Testis (tissue), 3 donors: Measurements from ENCODE around the gene MAGOHB. TPM values are rescaled to one million over a fixed set of nuclear protein-coding genes. Genes with fewer than 3 reads are reported as not detected.

Experiments
- DNase-seq: peaks from one replicate; pipeline ENCODE4 v3.0.0-alpha.2; 2019
- H3K27ac ChIP-seq, 2 donors: fragments of 200-600 bp; sonication (generic); one replicate each; pipeline ENCODE4 v1.5.1; 2019
- H3K27me3 ChIP-seq: fragments of 200-600 bp; sonication (generic); one replicate; pipeline ENCODE4 v1.5.1; 2019
- H3K36me3 ChIP-seq: fragments of 200-600 bp; sonication (generic); one replicate; pipeline ENCODE4 v1.5.1; 2017; ENCODE audit warnings: low read depth; ENCODE audit errors: missing control alignments
- H3K4me1 ChIP-seq: fragments of 200-600 bp; sonication (generic); one replicate; pipeline ENCODE4 v1.5.1; 2019
- H3K4me3 ChIP-seq, 2 donors: fragments of 200-600 bp; sonication (generic); one replicate each; pipeline ENCODE4 v1.5.1; 2017 to 2019
- H3K9me3 ChIP-seq: fragments of 200-600 bp; sonication (generic); one replicate; pipeline ENCODE4 v1.5.1; 2017
- CTCF ChIP-seq, 3 experiments: fragments of 450-650 bp in 2 of 3; fragments of 200-600 bp in 1 of 3; sonication (generic) in 1 of 3; IDR thresholded peaks; one replicate each; pipeline ENCODE4 v1.5.1; 2016 to 2019; ENCODE audit warnings: antibody characterized with exemption in 3 of 3, mild to moderate bottlenecking in 2 of 3, moderate library complexity in 1 of 3
- POLR2A ChIP-seq: fragments of 450-650 bp; IDR thresholded peaks from one replicate; pipeline ENCODE4 v1.6.1; 2017; ENCODE audit warnings: antibody characterized with exemption, mild to moderate bottlenecking, moderate library complexity
- WGBS, 2 donors: methylation state at CpG; one replicate each; pipeline ENCODE4 v1.1.5; 2018; 5-methylcytosine and 5-hydroxymethylcytosine counted together
- intact Hi-C: fragments of 100-400 bp; cut with DNase I; formaldehyde crosslinking; loops from one replicate; pipeline ENCODE4 v1.15.1; 2023; ENCODE audit warnings: low total_unique reads
- polyA plus RNA-seq: library from polyadenylated mRNA; stranded (reverse); fragments of 350-450 nt; fragmentation: Illumina TruSeq; extraction: RNeasy Lipid Tissue Mini Kit (QIAGEN cat#74804); gene quantifications from one replicate; pipeline ENCODE4 v1.2.3, GENCODE V29; 2014; ENCODE audit warnings: low read depth, low replicate concordance; ENCODE audit not compliant: insufficient read depth
- total RNA-seq, 2 donors: library from RNA; depleted of rRNA; stranded (reverse); fragments of >200 nt; gene quantifications; one replicate each; pipeline ENCODE4 v1.2.3, GENCODE V29; 2016

MAGOHB gene
- total and polyA plus RNA-seq, 3 donors from 2014 or later = 16.1 to 20.5 (median 16.7) TPM

DNA sequence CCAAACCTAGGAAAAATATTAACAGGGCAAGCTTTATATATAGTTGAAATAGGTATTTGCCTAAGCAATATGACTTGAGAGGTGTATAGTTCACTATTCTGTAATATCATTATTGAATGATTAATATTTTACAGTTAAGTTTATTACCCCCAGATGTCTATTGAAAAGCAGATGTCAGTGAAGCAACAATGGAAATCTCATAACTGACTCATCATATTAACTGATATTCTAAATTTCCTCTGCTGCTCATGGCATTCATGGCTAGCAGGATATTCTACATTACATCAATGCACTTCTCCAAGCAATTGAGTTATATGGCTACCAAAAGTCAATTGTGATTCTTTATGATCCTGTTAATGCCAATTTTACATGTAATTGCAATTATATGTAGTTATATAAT is 9.7 kb upstream of the MAGOHB start:
- no peaks in the 10 kb centered on the region for H3K36me3 ChIP-seq
- H3K9me3 ChIP-seq = no peaks in the 10 kb centered on the region
- no peak overlapping the region for H3K27ac ChIP-seq
- no peak overlapping the region for H3K4me3 ChIP-seq
- no peak for TF ChIP-seq POLR2A
- DNase-seq = no peak
- H3K4me1 ChIP-seq = no peaks in the 10 kb centered on the region
- intact Hi-C loops = no loop called here
- H3K27me3 ChIP-seq = no peaks in the 10 kb centered on the region

GRCh38 chr12:10621278-10621677 is 7.9 kb upstream of the MAGOHB start:
- Histone ChIP-seq H3K4me1 (no peaks in the 10 kb centered on the region), H3K27ac (no peak overlapping the region), H3K4me3 (no peak overlapping the region), H3K27me3 (no peaks in the 10 kb centered on the region), H3K36me3 (no peaks in the 10 kb centered on the region), H3K9me3 (no peaks in the 10 kb centered on the region)
- no peak for DNase-seq
- intact Hi-C loops = no loop called here
- 80 to 85% methylated on average over 1 of the region's 1 CpG for WGBS, 2 donors
- TF ChIP-seq POLR2A (no peak), CTCF (IDR thresholded peaks at IDR 0.05) (no peak)

DNA sequence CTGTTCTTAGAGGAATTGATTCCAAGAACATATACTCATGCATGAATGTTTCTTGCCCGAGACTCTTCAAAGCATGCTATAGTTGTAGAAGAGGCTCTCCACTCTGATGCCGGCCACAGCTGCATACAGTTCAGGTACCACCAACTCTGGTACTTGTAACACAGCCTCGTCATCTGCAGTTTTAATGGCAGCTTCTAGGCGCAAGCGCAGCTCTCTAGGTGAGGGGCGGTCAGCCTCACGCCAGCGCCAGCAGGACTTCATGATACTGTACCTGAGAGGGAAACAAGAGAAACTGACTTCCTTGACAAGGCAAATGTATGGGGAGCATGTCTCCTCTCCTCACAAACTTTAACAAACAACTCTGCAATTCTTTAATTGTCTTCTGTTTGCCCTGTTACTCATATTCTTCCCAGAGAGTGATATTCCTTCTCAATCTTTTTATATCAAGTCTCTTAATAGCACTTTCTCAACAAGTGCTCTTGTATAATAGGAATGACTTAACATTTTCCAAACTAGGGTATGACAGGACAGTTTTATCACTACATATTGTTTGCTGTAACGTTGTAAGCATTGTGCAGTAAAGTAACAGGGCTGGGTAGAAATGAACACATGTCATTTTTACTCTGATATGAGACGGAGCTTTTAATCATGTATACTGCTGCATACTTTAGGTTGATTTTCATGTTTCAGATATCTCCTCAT is 6.8 kb upstream of the MAGOHB start:
- DNase-seq = no peak

GRCh38 chr12:10618338-10618987 is 5.1 kb upstream of the MAGOHB start:
- no peak for DNase-seq
- Histone ChIP-seq H3K4me3 (no peak overlapping the region), H3K27ac (no peak overlapping the region), H3K4me1 (no peaks in the 10 kb centered on the region), H3K36me3 (no peaks in the 10 kb centered on the region), H3K27me3 (no peaks in the 10 kb centered on the region), H3K9me3 (no peaks in the 10 kb centered on the region)
- intact Hi-C loops = loop anchor here (10.0 kb wide), 1 partner anchor 106 kb away; the partner anchor contains the start of gene YBX3
- 85 to 88% methylated on average over 5 of the region's 5 CpGs for WGBS, 2 donors
- no peak for TF ChIP-seq CTCF (IDR thresholded peaks at IDR 0.05)
- no peak for TF ChIP-seq POLR2A

More for the DNA sequence above, 6.8 kb upstream of the MAGOHB start:
- 79 to 87% methylated on average over 10 of the region's 10 CpGs for WGBS, 2 donors
- H3K36me3 ChIP-seq = no peaks in the 10 kb centered on the region
- no peaks in the 10 kb centered on the region for H3K9me3 ChIP-seq
- intact Hi-C loops = no loop called here
- TF ChIP-seq POLR2A (no peak), CTCF (IDR thresholded peaks at IDR 0.05) (no peak)
- H3K4me1 ChIP-seq = no peaks in the 10 kb centered on the region
- H3K4me3 ChIP-seq = no peak overlapping the region
- no peaks in the 10 kb centered on the region for H3K27me3 ChIP-seq
- no peak overlapping the region for H3K27ac ChIP-seq

DNA sequence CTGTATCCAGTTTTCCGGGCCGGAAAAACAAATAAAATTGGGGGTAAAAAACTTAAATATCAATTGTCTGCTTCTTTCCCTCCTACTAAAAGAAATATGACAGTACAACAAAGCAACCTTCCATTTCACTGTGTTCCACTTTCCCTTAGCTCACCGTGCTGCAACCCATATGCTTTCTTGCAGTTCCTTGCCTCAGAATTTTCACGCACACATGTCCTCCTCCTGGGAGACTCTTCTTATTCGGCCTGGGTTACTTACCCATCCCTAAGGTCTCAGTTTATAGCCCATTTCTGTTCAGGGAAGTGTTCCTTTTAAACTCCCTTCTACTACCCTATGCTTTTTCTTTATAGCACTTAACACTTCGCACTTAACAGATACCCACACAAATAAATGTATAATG is 4.5 kb upstream of the MAGOHB start:
- WGBS, 2 donors = 83 to 90% methylated on average over 6 of the region's 6 CpGs
- Histone ChIP-seq H3K4me3 (no peak overlapping the region), H3K9me3 (no peaks in the 10 kb centered on the region), H3K36me3 (no peaks in the 10 kb centered on the region), H3K27ac (no peak overlapping the region), H3K27me3 (no peaks in the 10 kb centered on the region), H3K4me1 (no peaks in the 10 kb centered on the region)
- no peak for TF ChIP-seq POLR2A
- no peak for TF ChIP-seq CTCF (IDR thresholded peaks at IDR 0.05)
- intact Hi-C loops = loop anchor here (10.0 kb wide), 1 partner anchor 107 kb away; the partner anchor contains the start of gene YBX3
- no peak for DNase-seq
